Fibroblast of lung (primary cell): Measurements from ENCODE around the gene ZNF540. TPM values are rescaled to one million over a fixed set of nuclear protein-coding genes. Genes with fewer than 3 reads are reported as not detected.

Experiments used
- DNase-seq, 2 donors: peaks; one replicate each; pipeline versions ENCODE4 v3.0.0 to v3.0.0-alpha.2; 2010; ENCODE audit warnings: low read depth in 2 of 2
- H2AFZ ChIP-seq: 2 replicates; pipeline ENCODE4 v1.5.1; 2012; ENCODE audit warnings: low read length, control low read depth, inconsistent platforms
- H3K27ac ChIP-seq: 2 replicates; pipeline ENCODE4 v1.5.1; 2011; ENCODE audit warnings: low read length, control low read depth; ENCODE audit not compliant: insufficient read depth
- H3K27me3 ChIP-seq: 2 replicates; pipeline ENCODE4 v1.5.1; 2011; ENCODE audit warnings: mild to moderate bottlenecking, low read length; ENCODE audit not compliant: control insufficient read depth, insufficient read depth
- H3K36me3 ChIP-seq: 2 replicates; pipeline ENCODE4 v1.5.1; 2011; ENCODE audit warnings: low read length; ENCODE audit not compliant: control insufficient read depth, insufficient read depth
- H3K4me1 ChIP-seq: 2 replicates; pipeline ENCODE4 v1.5.1; 2011; ENCODE audit warnings: low read length; ENCODE audit not compliant: control insufficient read depth, insufficient read depth; ENCODE audit errors: extremely low read depth
- H3K4me2 ChIP-seq: 2 replicates; pipeline ENCODE4 v1.5.1; 2011; ENCODE audit warnings: low read length, control low read depth; ENCODE audit not compliant: insufficient read depth; ENCODE audit errors: extremely low read depth
- H3K4me3 ChIP-seq, 4 experiments: fragments of 200-600 bp in 1 of 4; sonication (generic) in 1 of 4; replicated peaks in 1 of 4; 2 replicates each; pipeline ENCODE4 v1.5.1; 2011 to 2016; ENCODE audit warnings: low read length in 4 of 4, low read depth in 3 of 4, mild to moderate bottlenecking in 3 of 4, control low read depth in 2 of 4, inconsistent platforms in 1 of 4, mixed read lengths in 1 of 4; ENCODE audit not compliant: insufficient read depth in 1 of 4; ENCODE audit errors: control extremely low read depth in 1 of 4
- H3K79me2 ChIP-seq: 2 replicates; pipeline ENCODE4 v1.5.1; 2012; ENCODE audit warnings: mild to moderate bottlenecking, low read length, inconsistent platforms; ENCODE audit not compliant: control insufficient read depth, insufficient read depth
- H3K9ac ChIP-seq: 2 replicates; pipeline ENCODE4 v1.5.1; 2011; ENCODE audit warnings: mild to moderate bottlenecking, low read length, control low read depth; ENCODE audit not compliant: insufficient read depth
- H3K9me3 ChIP-seq: 2 replicates; pipeline ENCODE4 v1.5.1; 2012; ENCODE audit warnings: low read depth, low read length; ENCODE audit not compliant: control insufficient read depth, insufficient read depth
- H4K20me1 ChIP-seq: 2 replicates; pipeline ENCODE4 v1.5.1; 2011; ENCODE audit warnings: low read length; ENCODE audit not compliant: control insufficient read depth, insufficient read depth; ENCODE audit errors: extremely low read depth
- CTCF ChIP-seq, 2 donors: IDR thresholded peaks in 1 of 2; conservative IDR thresholded peaks in 1 of 2; 1 replicate in 1 of 2; 2 replicates in 1 of 2; pipeline ENCODE4 v1.5.1; 2011 to 2012; ENCODE audit warnings: low read length in 2 of 2, control low read depth in 1 of 2, inconsistent platforms in 1 of 2, low read depth in 1 of 2, mild to moderate bottlenecking in 1 of 2
- EZH2 ChIP-seq: IDR thresholded peaks from 2 replicates; pipeline ENCODE4 v1.5.1; 2012; ENCODE audit warnings: low read length, control low read depth, mild to moderate bottlenecking; ENCODE audit errors: missing control alignments
- polyA plus RNA-seq, 2 donors: library from polyadenylated mRNA; depleted of rRNA in 1 of 2; stranded (reverse) in 1 of 2; unstranded in 1 of 2; fragments of >200 nt; gene quantifications; 2 replicates each; pipeline ENCODE4 v1.2.1, GENCODE V29; 2011 to 2012; ENCODE audit warnings: missing spikeins in 1 of 2
- total RNA-seq: library from RNA; depleted of rRNA; stranded (reverse); fragments of >200 nt; gene quantifications from 2 replicates; pipeline ENCODE4 v1.2.1, GENCODE V29; 2014

The ZNF540 gene
- total and polyA plus RNA-seq, 2 donors (not counting 1 experiment from before 2014, with no cell fraction given) = 0.44 to 1.3 TPM

DNA sequence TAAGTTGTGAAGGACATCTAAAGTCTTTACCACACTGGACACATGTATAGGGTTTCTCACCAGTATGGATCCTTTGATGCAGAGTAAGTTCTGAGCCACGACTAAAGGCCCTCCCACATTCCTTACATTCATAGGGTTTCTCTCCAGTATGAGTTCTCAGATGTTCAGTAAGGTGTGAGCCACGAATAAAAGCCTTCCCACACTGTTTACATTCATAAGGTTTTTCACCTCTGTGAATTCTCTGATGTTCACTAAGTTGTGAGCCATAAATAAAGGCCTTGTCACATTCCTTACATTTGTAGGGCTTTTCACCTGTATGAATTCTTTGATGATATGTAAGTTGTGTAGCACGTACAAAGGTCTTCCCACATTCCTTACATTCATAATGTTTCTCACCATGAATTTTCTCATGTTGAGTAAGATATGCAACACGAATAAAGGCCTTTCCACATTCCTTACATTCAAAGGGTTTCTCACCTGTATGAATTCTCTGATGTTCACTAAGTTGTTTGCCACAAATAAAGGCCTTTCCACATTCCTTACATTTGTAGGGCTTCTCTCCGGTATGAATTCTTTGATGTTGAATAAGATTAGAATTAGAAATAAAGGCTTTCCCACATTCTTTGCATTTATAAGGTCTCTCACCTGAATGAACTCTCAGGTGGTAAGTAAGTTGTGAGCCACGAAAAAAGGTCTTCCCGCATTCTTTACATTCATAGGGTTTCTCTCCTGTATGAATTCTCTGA, 29.9 kb upstream of the ZNF540 start:
- no peaks in the 10 kb centered on the region for H3K36me3 ChIP-seq
- H3K27me3 ChIP-seq = no peaks in the 10 kb centered on the region
- H3K4me3 ChIP-seq = no peak overlapping the region
- DNase-seq = peak in 1 of 2 donors; percentile 2
- H3K9ac ChIP-seq = no peak overlapping the region
- H3K4me2 ChIP-seq = no peak overlapping the region
- H3K79me2 ChIP-seq = no peaks in the 10 kb centered on the region
- no peak overlapping the region for H3K27ac ChIP-seq
- no peaks in the 10 kb centered on the region for H4K20me1 ChIP-seq
- TF ChIP-seq EZH2 = no peak
- TF ChIP-seq CTCF (conservative IDR thresholded peaks at IDR 0.05 in 1 of 2, IDR thresholded peaks at IDR 0.05 in 1 of 2; ENCODE audit: low read depth in 1 of 2, low read length in 2 of 2) = no peak
- no peaks in the 10 kb centered on the region for H3K4me1 ChIP-seq
- H2AFZ ChIP-seq = no peak overlapping the region
- no peaks in the 10 kb centered on the region for H3K9me3 ChIP-seq

DNA sequence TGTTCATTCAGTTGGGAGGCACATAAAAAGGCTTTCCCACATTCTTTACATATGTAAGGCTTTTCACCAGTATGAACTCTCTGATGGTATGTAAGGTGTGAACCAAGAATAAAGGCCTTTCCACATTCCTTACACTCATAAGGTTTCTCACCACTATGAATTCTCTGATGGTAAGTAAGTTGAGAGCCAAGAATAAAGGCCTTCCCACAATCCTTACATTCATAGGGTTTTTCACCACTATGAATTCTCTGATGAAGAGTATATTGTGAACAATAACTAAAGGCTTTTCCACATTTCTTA, 29.4 kb upstream of the ZNF540 start:
- H3K9me3 ChIP-seq = no peaks in the 10 kb centered on the region
- TF ChIP-seq EZH2 = no peak
- no peak for TF ChIP-seq CTCF (conservative IDR thresholded peaks at IDR 0.05 in 1 of 2, IDR thresholded peaks at IDR 0.05 in 1 of 2; ENCODE audit: low read depth in 1 of 2, low read length in 2 of 2)

DNA sequence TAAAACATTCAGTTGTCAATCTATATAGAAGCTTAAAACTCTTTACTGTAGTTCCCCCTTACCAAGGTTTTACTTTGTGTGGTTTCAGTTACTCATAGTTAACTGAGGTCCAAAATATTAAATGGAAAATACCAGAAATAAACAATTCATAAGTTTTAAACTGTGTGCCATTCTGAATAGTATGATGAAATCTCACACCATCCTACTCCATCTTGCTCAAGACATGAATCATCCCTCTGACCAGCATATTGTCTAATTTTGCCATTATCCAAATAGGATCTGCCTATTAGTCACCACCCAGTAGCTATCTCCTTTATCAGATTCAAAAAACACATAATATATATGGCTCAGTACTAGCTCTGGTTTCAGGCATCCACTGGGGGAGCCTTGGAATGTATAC, 22.5 kb upstream of the ZNF540 start:
- Histone ChIP-seq H3K79me2 (no peaks in the 10 kb centered on the region), H4K20me1 (no peaks in the 10 kb centered on the region), H3K4me1 (no peaks in the 10 kb centered on the region), H3K9me3 (no peaks in the 10 kb centered on the region), H3K4me3 (no peak overlapping the region), H3K4me2 (no peak overlapping the region), H3K36me3 (no peaks in the 10 kb centered on the region), H3K27ac (no peak overlapping the region), H3K27me3 (no peaks in the 10 kb centered on the region), H3K9ac (no peak overlapping the region), H2AFZ (no peak overlapping the region)
- DNase-seq = peak; percentile 23 to 41
- no peak for TF ChIP-seq CTCF (conservative IDR thresholded peaks at IDR 0.05 in 1 of 2, IDR thresholded peaks at IDR 0.05 in 1 of 2; ENCODE audit: low read depth in 1 of 2, low read length in 2 of 2)
- no peak for TF ChIP-seq EZH2

More for the DNA sequence above, 29.4 kb upstream of the ZNF540 start:
- Histone ChIP-seq H3K36me3 (no peaks in the 10 kb centered on the region), H3K9ac (no peak overlapping the region), H3K4me1 (no peaks in the 10 kb centered on the region), H3K4me2 (no peak overlapping the region), H4K20me1 (no peaks in the 10 kb centered on the region), H2AFZ (no peak overlapping the region), H3K27me3 (no peaks in the 10 kb centered on the region), H3K79me2 (no peaks in the 10 kb centered on the region), H3K27ac (no peak overlapping the region), H3K4me3 (no peak overlapping the region)
- DNase-seq = peak; percentile 1 to 4
